ENCODE measurements around the gene FN3K.

DNA sequence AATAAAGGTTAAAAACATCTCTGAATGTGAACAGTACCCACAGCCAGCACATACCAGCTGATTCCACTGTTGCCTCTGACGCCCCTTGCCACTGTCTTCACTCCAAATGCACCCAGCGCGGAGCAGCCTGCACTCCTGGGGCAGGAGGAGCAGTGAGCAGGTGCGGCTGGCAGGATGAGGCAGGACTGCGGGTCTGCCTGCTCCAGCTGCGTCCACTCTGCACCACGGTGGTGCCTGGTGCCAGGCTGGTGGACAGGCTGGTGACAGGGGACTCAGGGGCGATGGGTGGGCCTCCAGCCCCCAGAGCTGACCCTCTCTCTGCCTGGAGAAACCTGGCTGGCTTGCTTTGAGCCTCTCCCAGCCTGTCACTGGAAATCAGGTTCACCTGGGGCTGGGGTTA, 46.3 kb upstream of the FN3K start:
- TF ChIP-seq POLR2A (IDR thresholded peaks at IDR 0.05) = no peak
- TF ChIP-seq CTCF (IDR thresholded peaks at IDR 0.05) = no peak

Data from testis (tissue), 2 donors.